ENCODE measurements around the gene CEP135. TPM values are rescaled to one million over a fixed set of nuclear protein-coding genes. Genes with fewer than 3 reads are reported as not detected.

Gene CEP135
- total RNA-seq, 2 donors from 2014 or later = 4.0 to 7.3 TPM

DNA sequence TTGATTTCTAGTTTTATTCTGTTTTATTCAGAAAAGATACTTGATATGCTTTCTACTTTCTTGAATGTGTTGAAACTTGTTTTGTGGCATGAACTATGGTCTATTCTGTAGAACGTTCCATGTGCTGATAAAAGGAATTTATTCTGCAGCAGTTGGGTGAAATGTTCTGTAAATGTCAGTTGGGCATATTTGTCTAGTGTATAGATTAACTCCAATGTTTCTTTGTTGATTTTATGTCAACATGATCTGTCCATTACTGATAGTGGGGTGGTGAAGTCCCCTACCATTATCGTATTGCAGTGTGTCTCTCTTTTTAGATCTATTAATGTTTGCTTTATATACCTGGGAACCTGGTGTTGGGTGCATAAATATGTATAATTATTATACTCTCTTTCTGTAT lies 55.5 kb downstream of the CEP135 start:
- Histone ChIP-seq H3K9me3 (no peaks in the 10 kb centered on the region), H3K36me3 (no peaks in the 10 kb centered on the region), H3K27ac (no peak overlapping the region), H3K4me3 (no peak overlapping the region), H3K4me1 (no peaks in the 10 kb centered on the region), H3K27me3 (no peaks in the 10 kb centered on the region), H3K9ac (ENCODE audit: low read depth in 2 of 2, low read length in 2 of 2) (no peak overlapping the region)
- TF ChIP-seq CTCF (IDR thresholded peaks at IDR 0.05) = no peak
- intact Hi-C loops (cut with DNase I) = no loop called here
- no peak for DNase-seq

GRCh38 chr4:56007154-56007553 lies 58.4 kb downstream of the CEP135 start:
- no peaks in the 10 kb centered on the region for H3K36me3 ChIP-seq
- no peaks in the 10 kb centered on the region for H3K9me3 ChIP-seq
- no peaks in the 10 kb centered on the region for H3K27me3 ChIP-seq
- H3K9ac ChIP-seq (ENCODE audit: low read depth in 2 of 2, low read length in 2 of 2) = no peak overlapping the region
- H3K4me1 ChIP-seq = no peaks in the 10 kb centered on the region
- no peak for DNase-seq
- H3K4me3 ChIP-seq = no peak overlapping the region
- intact Hi-C loops (cut with DNase I) = no loop called here
- H3K27ac ChIP-seq = no peak overlapping the region
- TF ChIP-seq CTCF (IDR thresholded peaks at IDR 0.05) = no peak

GRCh38 chr4:56008206-56008605 lies 59.5 kb downstream of the CEP135 start:
- DNase-seq = no peak
- TF ChIP-seq CTCF (IDR thresholded peaks at IDR 0.05) = no peak
- intact Hi-C loops (cut with DNase I) = no loop called here
- no peaks in the 10 kb centered on the region for H3K9me3 ChIP-seq
- no peaks in the 10 kb centered on the region for H3K4me1 ChIP-seq
- no peak overlapping the region for H3K4me3 ChIP-seq
- no peaks in the 10 kb centered on the region for H3K27me3 ChIP-seq
- no peak overlapping the region for H3K9ac ChIP-seq (ENCODE audit: low read depth in 2 of 2, low read length in 2 of 2)
- H3K36me3 ChIP-seq = no peaks in the 10 kb centered on the region
- no peak overlapping the region for H3K27ac ChIP-seq

DNA sequence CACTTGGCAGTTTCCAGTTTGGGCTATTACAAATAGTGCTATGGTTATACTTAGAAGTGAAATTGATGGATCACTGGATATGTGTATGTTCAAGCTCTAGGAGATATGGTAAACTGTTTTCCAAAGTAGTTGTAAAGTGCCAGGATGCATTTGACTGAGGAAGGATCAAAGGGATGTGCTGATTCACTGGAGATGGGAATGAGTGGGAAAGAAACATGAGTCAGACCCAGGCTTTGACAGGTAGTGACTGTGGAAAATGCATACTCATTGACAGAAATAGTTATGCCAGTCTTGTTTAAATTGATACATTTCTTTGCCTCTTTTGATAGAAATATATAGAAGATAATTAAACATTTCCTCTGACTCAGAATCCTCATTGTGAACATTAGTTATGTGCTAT lies 77.9 kb downstream of the CEP135 start:
- Histone ChIP-seq H3K4me1 (no peaks in the 10 kb centered on the region), H3K9ac (ENCODE audit: low read depth in 2 of 2, low read length in 2 of 2) (no peak overlapping the region), H3K27ac (no peak overlapping the region), H3K9me3 (no peaks in the 10 kb centered on the region), H3K36me3 (no peaks in the 10 kb centered on the region), H3K4me3 (no peak overlapping the region), H3K27me3 (no peaks in the 10 kb centered on the region)
- no peak for DNase-seq
- no peak for TF ChIP-seq CTCF (IDR thresholded peaks at IDR 0.05)
- intact Hi-C loops (cut with DNase I) = no loop called here

DNA sequence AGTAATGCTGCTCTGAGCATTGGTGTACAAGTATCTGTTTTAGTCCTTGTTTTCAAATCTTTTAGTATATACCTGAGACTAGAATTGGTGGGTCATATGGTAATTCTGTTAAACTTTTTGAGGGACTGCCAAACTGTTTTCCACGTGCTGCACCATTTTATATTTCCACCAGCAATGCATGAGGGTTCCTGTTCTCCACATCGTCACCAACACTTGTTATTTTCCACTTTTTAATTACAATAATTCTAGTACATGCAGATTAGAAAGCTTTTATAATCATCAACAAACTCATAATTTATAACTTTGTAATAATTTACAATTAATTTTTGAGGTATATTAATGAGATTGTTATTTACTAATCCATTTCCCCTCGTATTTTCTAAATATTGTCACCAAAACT lies 79.4 kb downstream of the CEP135 start:
- intact Hi-C loops (cut with DNase I) = no loop called here
- Histone ChIP-seq H3K9me3 (no peaks in the 10 kb centered on the region), H3K4me3 (no peak overlapping the region), H3K27me3 (no peaks in the 10 kb centered on the region), H3K27ac (no peak overlapping the region), H3K4me1 (no peaks in the 10 kb centered on the region), H3K36me3 (no peaks in the 10 kb centered on the region), H3K9ac (ENCODE audit: low read depth in 2 of 2, low read length in 2 of 2) (no peak overlapping the region)
- TF ChIP-seq CTCF (IDR thresholded peaks at IDR 0.05) = no peak
- DNase-seq = no peak

Measured in colonic mucosa (tissue), 4 donors.